ENCODE measurements around the gene BUB1.

- TF ChIP-seq REST (IDR thresholded peaks at IDR 0.05; ENCODE audit: borderline replicate concordance): no peak
- TF ChIP-seq CTCF (IDR thresholded peaks at IDR 0.05; ENCODE audit: poor library complexity, severe bottlenecking): no peak
- no peak for TF ChIP-seq SMC3 (conservative IDR thresholded peaks at IDR 0.05; ENCODE audit: poor library complexity)
- no peak for TF ChIP-seq EZH2 (IDR thresholded peaks at IDR 0.05; ENCODE audit: borderline replicate concordance, insufficient read depth, low read length, poor library complexity, severe bottlenecking)
- TF ChIP-seq TAF1 (IDR thresholded peaks at IDR 0.05; ENCODE audit: low read depth): no peak
- TF ChIP-seq POLR2AphosphoS5 (IDR thresholded peaks at IDR 0.05): no peak
- TF ChIP-seq RAD21 (conservative IDR thresholded peaks at IDR 0.05): no peak
- no peak for TF ChIP-seq MXI1 (conservative IDR thresholded peaks at IDR 0.05; ENCODE audit: poor library complexity, severe bottlenecking)
- no peak for TF ChIP-seq EP300 (conservative IDR thresholded peaks at IDR 0.05; ENCODE audit: poor library complexity, severe bottlenecking)
Measured at GRCh38 chr2:110650346-110650745, 27.5 kb downstream of the BUB1 start.
